B cell (primary cell): Measurements from ENCODE around the gene EVC. TPM values are rescaled to one million over a fixed set of nuclear protein-coding genes. Genes with fewer than 3 reads are reported as not detected.

ENCODE experiments used
- ATAC-seq: fragments of 200-7000 bp; cut with Tn5 transposase; one replicate; pipeline ENCODE4 v1.10.0; 2021; ENCODE audit warnings: low read depth, mild to moderate bottlenecking, moderate number of reproducible peaks, moderate library complexity
- CTCF ChIA-PET: fragments of 350-600 bp; sonication (Branson Sonifier 250); formaldehyde crosslinking; loops from one replicate; lab custom pipeline; 2021; ENCODE audit warnings: antibody characterized with exemption, inconsistent platforms; lab: Charles Lee
- POLR2A ChIA-PET: fragments of 350-600 bp; sonication (Branson Sonifier 250); formaldehyde crosslinking; loops from one replicate; lab custom pipeline; 2021; ENCODE audit warnings: antibody characterized with exemption; lab: Charles Lee
- DNase-seq: peaks from one replicate; pipeline ENCODE4 v3.0.0; 2013
- H2AFZ ChIP-seq: 2 replicates; pipeline ENCODE4 v1.6.1; 2012; ENCODE audit warnings: mild to moderate bottlenecking, low read depth, low read length; ENCODE audit not compliant: insufficient read depth, poor library complexity, severe bottlenecking
- H3K27ac ChIP-seq, 2 donors: 1 replicate in 1 of 2; 2 replicates in 1 of 2; pipeline ENCODE4 v1.5.1; 2012 to 2013; ENCODE audit warnings: low read length in 2 of 2, mild to moderate bottlenecking in 2 of 2, moderate library complexity in 1 of 2
- H3K27me3 ChIP-seq, 4 experiments: fragments of 200-600 bp in 1 of 4; sonication (generic) in 1 of 4; replicated peaks in 1 of 4; 1 replicate in 2 of 4; 2 replicates in 2 of 4; pipeline versions ENCODE4 v1.6.1 to v1.7.0; 2013 to 2016; ENCODE audit warnings: low read length in 3 of 4, mild to moderate bottlenecking in 2 of 4, mixed read lengths in 1 of 4, moderate library complexity in 1 of 4; ENCODE audit not compliant: insufficient read depth in 4 of 4, control insufficient read depth in 3 of 4; ENCODE audit errors: control extremely low read depth in 1 of 4
- H3K36me3 ChIP-seq, 2 experiments: replicated peaks in 1 of 2; 1 replicate in 1 of 2; 2 replicates in 1 of 2; pipeline versions ENCODE4 v1.6.1 to v1.7.1; 2013; ENCODE audit warnings: low read length in 1 of 2; ENCODE audit not compliant: insufficient read depth in 2 of 2, control insufficient read depth in 1 of 2; ENCODE audit errors: control extremely low read depth in 1 of 2, extremely low read depth in 1 of 2
- H3K4me1 ChIP-seq, 2 donors: fragments of 200-600 bp in 1 of 2; sonication (generic) in 1 of 2; 1 replicate in 1 of 2; 2 replicates in 1 of 2; pipeline versions ENCODE4 v1.5.1 to v1.6.1; 2013 to 2017; ENCODE audit warnings: low read length in 2 of 2; ENCODE audit not compliant: control insufficient read depth in 2 of 2, insufficient read depth in 2 of 2
- H3K4me2 ChIP-seq: replicated peaks from 2 replicates; pipeline ENCODE3; 2012; ENCODE audit warnings: mild to moderate bottlenecking, low read depth, low read length; ENCODE audit not compliant: poor library complexity, severe bottlenecking
- H3K4me3 ChIP-seq, 5 experiments: fragments of 200-600 bp in 1 of 5; sonication (generic) in 1 of 5; 1 replicate in 3 of 5; 2 replicates in 2 of 5; pipeline versions ENCODE4 v1.5.1 to v1.7.0; 2011 to 2016; ENCODE audit warnings: low read length in 4 of 5, mild to moderate bottlenecking in 4 of 5, low read depth in 2 of 5, control low read depth in 1 of 5, moderate library complexity in 1 of 5; ENCODE audit not compliant: insufficient read depth in 1 of 5; ENCODE audit errors: control extremely low read depth in 1 of 5, extremely low read depth in 1 of 5
- H3K79me2 ChIP-seq: fragments of 200-600 bp; sonication (generic); one replicate; pipeline ENCODE4 v1.6.0; 2016; ENCODE audit warnings: low read length; ENCODE audit not compliant: control insufficient read depth, insufficient read depth
- H3K9ac ChIP-seq: fragments of 200-600 bp; sonication (generic); 2 replicates; pipeline ENCODE4 v1.6.1; 2017; ENCODE audit warnings: mild to moderate bottlenecking, low read length, moderate library complexity
- H3K9me3 ChIP-seq, 3 donors: one replicate each; pipeline versions ENCODE4 v1.6.1 to v1.7.1; 2013; ENCODE audit warnings: low read length in 2 of 3; ENCODE audit not compliant: control insufficient read depth in 2 of 3, insufficient read depth in 1 of 3; ENCODE audit errors: control extremely low read depth in 1 of 3
- H4K20me1 ChIP-seq: 2 replicates; pipeline ENCODE4 v1.6.0; 2012; ENCODE audit warnings: mild to moderate bottlenecking, low read length; ENCODE audit not compliant: insufficient read depth, control insufficient read depth, poor library complexity, severe bottlenecking
- H3K27ac Mint-ChIP-seq: one replicate; pipeline ENCODE4 v1.8.0; 2021; ENCODE audit warnings: mixed read lengths
- H3K27me3 Mint-ChIP-seq: one replicate; pipeline ENCODE4 v1.8.0; 2021; ENCODE audit warnings: mixed read lengths
- H3K4me1 Mint-ChIP-seq: one replicate; pipeline ENCODE4 v1.8.0; 2021; ENCODE audit warnings: mixed read lengths
- H3K4me3 Mint-ChIP-seq: one replicate; pipeline ENCODE4 v1.8.0; 2021; ENCODE audit warnings: mixed read lengths
- H3K9me3 Mint-ChIP-seq: one replicate; pipeline ENCODE4 v1.8.0; 2022; ENCODE audit warnings: mixed read lengths; ENCODE audit not compliant: insufficient read depth
- EZH2 ChIP-seq: IDR thresholded peaks from 2 replicates; pipeline ENCODE4 v1.6.1; 2012; ENCODE audit warnings: borderline replicate concordance, low read depth, mild to moderate bottlenecking, moderate library complexity, low read length; ENCODE audit not compliant: insufficient read depth, poor library complexity, severe bottlenecking
- WGBS: methylation state at CpG from one replicate; pipeline ENCODE4 v1.1.5; 2013; ENCODE audit warnings: missing lambda C conversion rate; ENCODE audit not compliant: insufficient coverage; 5-methylcytosine and 5-hydroxymethylcytosine counted together
- intact Hi-C: fragments of 100-400 bp; cut with micrococcal nuclease; formaldehyde crosslinking; loops from one replicate; pipeline ENCODE4 v1.10.0; 2022
- polyA plus RNA-seq: library from polyadenylated mRNA; depleted of rRNA; stranded (reverse); fragments of >200 nt; gene quantifications from 2 replicates; pipeline ENCODE4 v1.2.3, GENCODE V29; 2012
- total RNA-seq, 2 donors: library from RNA; stranded (reverse); fragments of 120-200 nt in 1 of 2; gene quantifications; 1 replicate in 1 of 2; 2 replicates in 1 of 2; pipeline versions ENCODE4 v1.2.3 to v1.2.4, GENCODE V29; 2013 to 2022
- TF ChIP-seq, protein P1 (sequence below): fragments of 200-600 bp; IDR thresholded peaks from one replicate; pipeline ENCODE4 v1.8.0; 2022; ENCODE audit warnings: antibody characterized with exemption, mild to moderate bottlenecking

EVC gene
- total and polyA plus RNA-seq, 2 donors (not counting 1 experiment from before 2014, with no cell fraction given): 1.5 TPM; not detected in 1

DNA sequence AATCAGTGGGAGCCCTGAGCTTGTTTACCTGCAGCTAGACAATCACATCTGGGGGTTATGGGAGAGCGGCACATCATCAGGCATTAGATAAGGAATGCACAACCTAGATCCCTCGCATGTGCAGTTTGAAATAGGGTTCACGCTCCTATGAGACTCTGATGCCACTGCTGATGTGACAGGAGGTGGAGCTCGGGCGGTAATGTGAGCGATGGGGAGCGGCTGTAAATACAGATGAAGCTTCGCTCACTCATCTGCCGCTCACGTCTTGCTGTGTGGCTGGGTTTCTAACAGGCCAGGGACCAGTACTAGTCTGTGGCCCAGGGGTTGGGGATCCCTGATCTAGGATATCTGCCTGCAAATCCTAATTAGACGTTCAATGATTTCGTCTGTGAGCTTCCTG lies 91.6 kb downstream of the EVC start:
- no peaks in the 10 kb centered on the region for H3K9me3 Mint-ChIP-seq
- Histone ChIP-seq H3K79me2 (no peaks in the 10 kb centered on the region), H3K27me3 (no peaks in the 10 kb centered on the region), H3K27ac (no peak overlapping the region), H3K4me1 (no peaks in the 10 kb centered on the region), H3K4me2 (no peak overlapping the region), H3K9me3 (no peaks in the 10 kb centered on the region), H3K9ac (no peak overlapping the region), H3K4me3 (no peak overlapping the region), H2AFZ (no peak overlapping the region), H3K36me3 (no peaks in the 10 kb centered on the region), H4K20me1 (no peaks in the 10 kb centered on the region)
- CTCF ChIA-PET: no interaction called here
- WGBS: 93% methylated on average over 12 of the region's 12 CpGs
- no peak overlapping the region for H3K4me3 Mint-ChIP-seq
- POLR2A ChIA-PET: no interaction called here
- H3K27me3 Mint-ChIP-seq: no peaks in the 10 kb centered on the region
- H3K27ac Mint-ChIP-seq: no peak overlapping the region
- TF ChIP-seq EZH2: no peak
- TF ChIP-seq, protein P1, sequence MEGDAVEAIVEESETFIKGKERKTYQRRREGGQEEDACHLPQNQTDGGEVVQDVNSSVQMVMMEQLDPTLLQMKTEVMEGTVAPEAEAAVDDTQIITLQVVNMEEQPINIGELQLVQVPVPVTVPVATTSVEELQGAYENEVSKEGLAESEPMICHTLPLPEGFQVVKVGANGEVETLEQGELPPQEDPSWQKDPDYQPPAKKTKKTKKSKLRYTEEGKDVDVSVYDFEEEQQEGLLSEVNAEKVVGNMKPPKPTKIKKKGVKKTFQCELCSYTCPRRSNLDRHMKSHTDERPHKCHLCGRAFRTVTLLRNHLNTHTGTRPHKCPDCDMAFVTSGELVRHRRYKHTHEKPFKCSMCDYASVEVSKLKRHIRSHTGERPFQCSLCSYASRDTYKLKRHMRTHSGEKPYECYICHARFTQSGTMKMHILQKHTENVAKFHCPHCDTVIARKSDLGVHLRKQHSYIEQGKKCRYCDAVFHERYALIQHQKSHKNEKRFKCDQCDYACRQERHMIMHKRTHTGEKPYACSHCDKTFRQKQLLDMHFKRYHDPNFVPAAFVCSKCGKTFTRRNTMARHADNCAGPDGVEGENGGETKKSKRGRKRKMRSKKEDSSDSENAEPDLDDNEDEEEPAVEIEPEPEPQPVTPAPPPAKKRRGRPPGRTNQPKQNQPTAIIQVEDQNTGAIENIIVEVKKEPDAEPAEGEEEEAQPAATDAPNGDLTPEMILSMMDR: no peak
- intact Hi-C loops: no loop called here
- H3K4me1 Mint-ChIP-seq: no peaks in the 10 kb centered on the region
- DNase-seq (no peak), ATAC-seq (no peak)

DNA sequence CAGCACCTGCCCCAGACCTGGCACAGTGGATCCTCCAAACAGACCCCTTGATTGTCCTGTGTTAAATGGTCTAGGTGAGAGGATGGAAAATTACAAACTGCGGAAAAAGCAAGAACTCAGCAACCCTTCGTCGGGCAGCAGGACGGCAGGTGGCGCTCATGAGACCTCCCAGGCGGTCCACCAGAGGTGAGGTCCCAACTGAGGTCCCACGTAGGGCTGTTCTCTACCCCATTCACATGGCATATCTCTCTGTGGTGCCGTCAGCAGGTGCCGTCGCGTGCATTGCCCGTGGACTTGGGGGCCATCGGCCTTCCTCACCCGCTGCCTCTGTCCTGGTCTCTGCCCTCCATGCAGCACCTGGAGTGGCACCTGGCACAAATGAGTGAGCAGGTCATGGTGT lies 93.7 kb downstream of the EVC start:
- TF ChIP-seq, protein P1: no peak
- no peak for TF ChIP-seq EZH2
- no peak overlapping the region for H2AFZ ChIP-seq
- H3K4me2 ChIP-seq: no peak overlapping the region
- H3K27ac ChIP-seq: no peak overlapping the region
- H3K9ac ChIP-seq: no peak overlapping the region
- Mint-ChIP-seq H3K27me3 (no peaks in the 10 kb centered on the region), H3K9me3 (no peaks in the 10 kb centered on the region), H3K27ac (no peak overlapping the region), H3K4me3 (no peak overlapping the region), H3K4me1 (no peaks in the 10 kb centered on the region)
- 95% methylated on average over 14 of the region's 14 CpGs for WGBS
- intact Hi-C loops: no loop called here
- H3K9me3 ChIP-seq: no peaks in the 10 kb centered on the region
- H3K27me3 ChIP-seq: no peaks in the 10 kb centered on the region
- POLR2A ChIA-PET: no interaction called here
- H3K36me3 ChIP-seq: no peaks in the 10 kb centered on the region
- no peak overlapping the region for H3K4me3 ChIP-seq
- CTCF ChIA-PET: interaction anchor here (1.1 kb wide), 1 partner anchor 8 kb away, joined by 3 read pairs; no protein-coding TSS in a partner anchor
- no peaks in the 10 kb centered on the region for H3K79me2 ChIP-seq
- DNase-seq (no peak), ATAC-seq (no peak)
- no peaks in the 10 kb centered on the region for H4K20me1 ChIP-seq
- no peaks in the 10 kb centered on the region for H3K4me1 ChIP-seq
